IMR-90 (cell line): ENCODE results near the gene SMU1. TPM values are rescaled to one million over a fixed set of nuclear protein-coding genes. Genes with fewer than 3 reads are reported as not detected.

Experiments used
- ATAC-seq: fragments of 200-7000 bp; cut with Tn5 transposase; 2 replicates; pipeline ENCODE4 v1.9.1; 2020; ENCODE audit warnings: low read depth, mild to moderate bottlenecking, moderate library complexity
- BruUV-seq: library from RNA; stranded (reverse); fragments of 400-500 nt; replicated peaks from 2 replicates; lab custom pipeline; 2021; lab: Mats Ljungman, UMichigan
- CTCF ChIA-PET: fragments of 300-600 bp; formaldehyde crosslinking; extraction: SDS; loops from one replicate; lab custom pipeline; 2021; ENCODE audit warnings: antibody characterized with exemption; lab: Yijun Ruan, JAX
- POLR2A ChIA-PET: fragments of 300-600 bp; sonication (Branson Sonifier 250); formaldehyde crosslinking; loops from one replicate; lab custom pipeline; 2022; ENCODE audit warnings: antibody characterized with exemption; ENCODE audit not compliant: unreplicated experiment; lab: Charles Lee
- DNase-seq: peaks from one replicate; pipeline ENCODE4 v3.0.0; 2013
- H2AFZ ChIP-seq: replicated peaks from 2 replicates; pipeline ENCODE3; 2013; ENCODE audit warnings: low read length, mild to moderate bottlenecking; ENCODE audit not compliant: poor library complexity
- H2AK5ac ChIP-seq: 2 replicates; pipeline ENCODE4 v1.6.1; 2013; ENCODE audit warnings: low read depth, low read length, inconsistent platforms
- H2AK9ac ChIP-seq: replicated peaks from 2 replicates; pipeline ENCODE3; 2013; ENCODE audit warnings: mild to moderate bottlenecking, low read depth, low read length, moderate library complexity; ENCODE audit not compliant: poor library complexity
- H2BK120ac ChIP-seq: 2 replicates; pipeline ENCODE4 v1.6.1; 2013; ENCODE audit warnings: low read depth, low read length, inconsistent platforms
- H2BK15ac ChIP-seq: 3 replicates; pipeline ENCODE4 v1.6.1; 2013; ENCODE audit warnings: low read depth, low read length, inconsistent platforms
- H2BK20ac ChIP-seq: 2 replicates; pipeline ENCODE4 v1.6.1; 2013; ENCODE audit warnings: low read depth, mild to moderate bottlenecking, inconsistent platforms, low read length, moderate library complexity
- H2BK5ac ChIP-seq: 2 replicates; pipeline ENCODE4 v1.6.1; 2013; ENCODE audit warnings: mild to moderate bottlenecking, low read depth, low read length, inconsistent platforms; ENCODE audit not compliant: poor library complexity, severe bottlenecking
- H3K14ac ChIP-seq: replicated peaks from 2 replicates; pipeline ENCODE4 v1.6.1; 2013; ENCODE audit warnings: low read depth, low read length, inconsistent platforms
- H3K18ac ChIP-seq: 2 replicates; pipeline ENCODE4 v1.6.1; 2013; ENCODE audit warnings: low read depth, low read length, control low read depth
- H3K23ac ChIP-seq: 2 replicates; pipeline ENCODE4 v1.6.1; 2013; ENCODE audit warnings: low read depth, low read length, inconsistent platforms
- H3K27ac ChIP-seq: 2 replicates; pipeline ENCODE4 v1.5.1; 2013; ENCODE audit warnings: mild to moderate bottlenecking, control low read depth, low read length; ENCODE audit not compliant: insufficient read depth
- H3K27me3 ChIP-seq: 2 replicates; pipeline ENCODE4 v1.6.1; 2013; ENCODE audit warnings: low read length; ENCODE audit not compliant: control insufficient read depth, insufficient read depth
- H3K36me3 ChIP-seq: 2 replicates; pipeline ENCODE4 v1.6.1; 2013; ENCODE audit warnings: low read length, mixed read lengths; ENCODE audit not compliant: control insufficient read depth, insufficient read depth
- H3K4ac ChIP-seq: 2 replicates; pipeline ENCODE4 v1.6.1; 2013; ENCODE audit warnings: low read depth, low read length, inconsistent platforms
- H3K4me1 ChIP-seq: 2 replicates; pipeline ENCODE4 v1.6.1; 2013; ENCODE audit warnings: low read length, mixed read lengths; ENCODE audit not compliant: control insufficient read depth, insufficient read depth
- H3K4me2 ChIP-seq: 2 replicates; pipeline ENCODE4 v1.6.1; 2013; ENCODE audit warnings: low read depth, mild to moderate bottlenecking, control low read depth, low read length, moderate library complexity
- H3K4me3 ChIP-seq: 2 replicates; pipeline ENCODE4 v1.5.1; 2013; ENCODE audit warnings: low read depth, mild to moderate bottlenecking, control low read depth, low read length, moderate library complexity; ENCODE audit not compliant: insufficient read depth
- H3K56ac ChIP-seq: 2 replicates; pipeline ENCODE4 v1.6.1; 2013; ENCODE audit warnings: low read length, inconsistent platforms; ENCODE audit not compliant: insufficient read depth; ENCODE audit errors: extremely low read depth
- H3K79me1 ChIP-seq, 2 experiments: 2 replicates each; pipeline ENCODE4 v1.6.1; 2013; ENCODE audit warnings: low read length in 2 of 2, inconsistent platforms in 1 of 2, low read depth in 1 of 2
- H3K9ac ChIP-seq: 2 replicates; pipeline ENCODE4 v1.6.1; 2013; ENCODE audit warnings: low read depth, low read length, control low read depth
- H3K9me1 ChIP-seq: 2 replicates; pipeline ENCODE4 v1.6.1; 2013; ENCODE audit warnings: low read length, inconsistent platforms; ENCODE audit not compliant: insufficient read depth
- H3K9me3 ChIP-seq: 2 replicates; pipeline ENCODE4 v1.6.1; 2013; ENCODE audit warnings: low read length; ENCODE audit not compliant: control insufficient read depth, insufficient read depth
- H4K20me1 ChIP-seq: 2 replicates; pipeline ENCODE4 v1.6.1; 2013; ENCODE audit warnings: low read length, inconsistent platforms; ENCODE audit not compliant: insufficient read depth
- H4K5ac ChIP-seq: 2 replicates; pipeline ENCODE4 v1.6.1; 2013; ENCODE audit warnings: mild to moderate bottlenecking, low read depth, low read length, control low read depth
- H4K8ac ChIP-seq, 2 experiments: 2 replicates each; pipeline ENCODE4 v1.6.1; 2013; ENCODE audit warnings: low read depth in 2 of 2, low read length in 2 of 2, control low read depth in 1 of 2, inconsistent platforms in 1 of 2
- H4K91ac ChIP-seq: 2 replicates; pipeline ENCODE4 v1.6.1; 2013; ENCODE audit warnings: low read depth, low read length, inconsistent platforms; ENCODE audit not compliant: insufficient read depth
- BHLHE40 ChIP-seq: fragments of 150-350 bp; IDR thresholded peaks from 2 replicates; pipeline ENCODE4 v1.6.1; 2016; ENCODE audit warnings: mild to moderate bottlenecking, low read depth, low read length
- CEBPB ChIP-seq: IDR thresholded peaks from 2 replicates; pipeline ENCODE4 v1.6.1; 2012; ENCODE audit warnings: low read depth, low read length, improper control_type of control experiment
- CHD1 ChIP-seq: IDR thresholded peaks from 2 replicates; pipeline ENCODE4 v1.6.1; 2012; ENCODE audit warnings: low read depth, low read length, improper control_type of control experiment
- ELK1 ChIP-seq: fragments of 150-350 bp; IDR thresholded peaks from 2 replicates; pipeline ENCODE4 v1.6.1; 2016; ENCODE audit warnings: low read depth, mild to moderate bottlenecking, low read length, moderate library complexity, borderline replicate concordance
- FOS ChIP-seq: fragments of 150-350 bp; IDR thresholded peaks from 2 replicates; pipeline ENCODE4 v1.6.1; 2016; ENCODE audit warnings: low read depth, low read length
- MAFK ChIP-seq: IDR thresholded peaks from 2 replicates; pipeline ENCODE4 v1.6.1; 2012; ENCODE audit warnings: low read depth, low read length, improper control_type of control experiment
- MAZ ChIP-seq: IDR thresholded peaks from 2 replicates; pipeline ENCODE4 v1.6.1; 2012; ENCODE audit warnings: low read depth, mild to moderate bottlenecking, low read length, improper control_type of control experiment, moderate library complexity, borderline replicate concordance
- MXI1 ChIP-seq: IDR thresholded peaks from 2 replicates; pipeline ENCODE4 v1.6.1; 2012; ENCODE audit warnings: low read depth, mild to moderate bottlenecking, low read length, moderate library complexity, borderline replicate concordance
- NFE2L2 ChIP-seq: fragments of 150-350 bp; IDR thresholded peaks from 2 replicates; pipeline ENCODE4 v1.6.1; 2016; ENCODE audit warnings: low read depth, mild to moderate bottlenecking, low read length
- POLR2A ChIP-seq: IDR thresholded peaks from 2 replicates; pipeline ENCODE4 v1.6.1; 2012; ENCODE audit warnings: mild to moderate bottlenecking, low read depth, low read length
- RAD21 ChIP-seq: IDR thresholded peaks from 2 replicates; pipeline ENCODE4 v1.6.1; 2012; ENCODE audit warnings: low read length, improper control_type of control experiment
- RCOR1 ChIP-seq: IDR thresholded peaks from 2 replicates; pipeline ENCODE4 v1.6.1; 2012; ENCODE audit warnings: mild to moderate bottlenecking, low read length, improper control_type of control experiment; ENCODE audit not compliant: insufficient replicate concordance
- RFX5 ChIP-seq: IDR thresholded peaks from 2 replicates; pipeline ENCODE4 v1.8.0; 2012; ENCODE audit warnings: low read depth, mild to moderate bottlenecking, low read length, moderate library complexity
- SMC3 ChIP-seq: fragments of 150-350 bp; IDR thresholded peaks from 2 replicates; pipeline ENCODE4 v1.6.1; 2016; ENCODE audit warnings: low read depth, mild to moderate bottlenecking, antibody characterized with exemption, low read length, moderate library complexity
- WGBS, 2 experiments: methylation state at CpG; one replicate each; pipeline versions ENCODE4 v1.1.5 to v1.1.7; 2013; ENCODE audit warnings: missing lambda C conversion rate in 2 of 2; ENCODE audit not compliant: insufficient read length in 1 of 2; ENCODE audit errors: extremely low coverage in 2 of 2; 5-methylcytosine and 5-hydroxymethylcytosine counted together
- dilution Hi-C: fragments of 300-500 bp; cut with HindIII; formaldehyde crosslinking; loops from one replicate; pipeline ENCODE4 v1.14.3; 2018; ENCODE audit warnings: low sequenced_read_pairs; ENCODE audit not compliant: unreplicated experiment
- in situ Hi-C: fragments of 300-500 bp; cut with MboI; formaldehyde crosslinking; loops from 3 replicates; pipeline ENCODE4 v1.14.3; 2019; ENCODE audit warnings: low sequenced_read_pairs, inconsistent platforms, mixed read lengths
- intact Hi-C: fragments of 100-400 bp; cut with micrococcal nuclease; formaldehyde crosslinking; loops from 2 replicates; pipeline ENCODE4 v1.10.0; 2022
- polyA plus RNA-seq, 3 experiments: library from polyadenylated mRNA; depleted of rRNA; stranded (reverse); fragments of >200 nt; gene quantifications; 2 replicates each; pipeline ENCODE4 v1.2.3, GENCODE V29; 2012; ENCODE audit warnings: low replicate concordance in 1 of 3
- total RNA-seq: library from RNA; depleted of rRNA; stranded (reverse); fragments of >200 nt; gene quantifications from 2 replicates; pipeline ENCODE4 v1.2.3, GENCODE V29; 2012
- TF ChIP-seq, protein P1 (sequence below): fragments of 150-350 bp; IDR thresholded peaks from 2 replicates; pipeline ENCODE4 v1.6.1; 2017; ENCODE audit warnings: mild to moderate bottlenecking, antibody characterized with exemption, low read length, low read depth
- TF ChIP-seq, protein P2 (sequence below): conservative IDR thresholded peaks from 2 replicates; pipeline ENCODE4 v1.5.1; 2012; ENCODE audit warnings: mild to moderate bottlenecking, low read depth, low read length, improper control_type of control experiment

Gene SMU1
- total and polyA plus RNA-seq, 2 of the 4 experiments (the other 2 are of a cell fraction): 11.1 to 36.0 TPM

DNA sequence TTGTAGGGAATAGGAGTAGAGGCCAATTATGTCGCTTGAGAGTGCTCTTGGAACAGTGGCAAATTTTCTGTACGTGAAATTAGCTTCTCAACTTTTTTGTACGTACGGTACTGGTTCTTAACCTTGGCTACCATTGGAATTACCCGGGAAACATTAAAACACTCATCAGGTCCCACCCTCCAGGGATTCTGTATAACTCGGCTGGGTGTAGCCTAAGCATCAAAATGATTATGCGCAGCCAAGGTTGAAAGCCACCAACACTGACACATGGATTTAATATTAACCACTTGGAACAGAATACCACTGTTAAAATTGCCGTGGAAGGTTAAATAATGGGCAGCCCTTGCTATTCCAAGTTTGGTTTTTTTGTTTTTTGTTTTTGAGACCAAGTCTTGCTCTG lies 34.0 kb downstream of the SMU1 start:
- Histone ChIP-seq H2BK15ac (no peak overlapping the region), H3K9ac (no peak overlapping the region), H3K23ac (no peak overlapping the region), H2AK5ac (no peak overlapping the region), H3K9me3 (no peaks in the 10 kb centered on the region), H2BK120ac (no peak overlapping the region), H3K18ac (no peak overlapping the region), H3K79me1 (peaks cover 0 to 10% of the 10 kb centered on the region in 2 experiments; a peak in 2 of 4 replicates), H3K4me1 (no peaks in the 10 kb centered on the region), H3K4me2 (no peak overlapping the region), H3K9me1 (peaks cover 5% of the 10 kb centered on the region; the same call in 1 of the 2 replicates), H2BK5ac (no peak overlapping the region), H3K27me3 (no peaks in the 10 kb centered on the region), H3K4ac (no peak overlapping the region), H4K5ac (no peak overlapping the region), H4K20me1 (no peaks in the 10 kb centered on the region), H4K91ac (no peak overlapping the region), H4K8ac (no peak overlapping the region), H2AK9ac (no peak overlapping the region), H2AFZ (no peak overlapping the region), H3K14ac (no peak overlapping the region), H3K56ac (no peak overlapping the region), H3K27ac (no peak overlapping the region), H2BK20ac (no peak overlapping the region), H3K36me3 (peaks cover 20% of the 10 kb centered on the region), H3K4me3 (no peak overlapping the region)
- no peak for ATAC-seq
- 83% methylated on average over 1 of the region's 8 CpGs; no CpG with 5 or more reads in 1 of the 2 experiments for WGBS, 2 experiments
- intact Hi-C loops (no loop called here), in situ Hi-C loops (no loop called here), dilution Hi-C loops (no loop called here)
- ChIA-PET POLR2A (no interaction called here), CTCF (no interaction called here)
- TF ChIP-seq CHD1 (no peak), MXI1 (no peak), POLR2A (no peak), ELK1 (no peak), RAD21 (no peak), BHLHE40 (no peak), NFE2L2 (no peak), MAZ (no peak), CEBPB (no peak), FOS (no peak), RCOR1 (no peak), MAFK (no peak), SMC3 (no peak), RFX5 (no peak)
- TF ChIP-seq, protein P1, sequence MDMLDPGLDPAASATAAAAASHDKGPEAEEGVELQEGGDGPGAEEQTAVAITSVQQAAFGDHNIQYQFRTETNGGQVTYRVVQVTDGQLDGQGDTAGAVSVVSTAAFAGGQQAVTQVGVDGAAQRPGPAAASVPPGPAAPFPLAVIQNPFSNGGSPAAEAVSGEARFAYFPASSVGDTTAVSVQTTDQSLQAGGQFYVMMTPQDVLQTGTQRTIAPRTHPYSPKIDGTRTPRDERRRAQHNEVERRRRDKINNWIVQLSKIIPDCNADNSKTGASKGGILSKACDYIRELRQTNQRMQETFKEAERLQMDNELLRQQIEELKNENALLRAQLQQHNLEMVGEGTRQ: no peak
- TF ChIP-seq, protein P2, sequence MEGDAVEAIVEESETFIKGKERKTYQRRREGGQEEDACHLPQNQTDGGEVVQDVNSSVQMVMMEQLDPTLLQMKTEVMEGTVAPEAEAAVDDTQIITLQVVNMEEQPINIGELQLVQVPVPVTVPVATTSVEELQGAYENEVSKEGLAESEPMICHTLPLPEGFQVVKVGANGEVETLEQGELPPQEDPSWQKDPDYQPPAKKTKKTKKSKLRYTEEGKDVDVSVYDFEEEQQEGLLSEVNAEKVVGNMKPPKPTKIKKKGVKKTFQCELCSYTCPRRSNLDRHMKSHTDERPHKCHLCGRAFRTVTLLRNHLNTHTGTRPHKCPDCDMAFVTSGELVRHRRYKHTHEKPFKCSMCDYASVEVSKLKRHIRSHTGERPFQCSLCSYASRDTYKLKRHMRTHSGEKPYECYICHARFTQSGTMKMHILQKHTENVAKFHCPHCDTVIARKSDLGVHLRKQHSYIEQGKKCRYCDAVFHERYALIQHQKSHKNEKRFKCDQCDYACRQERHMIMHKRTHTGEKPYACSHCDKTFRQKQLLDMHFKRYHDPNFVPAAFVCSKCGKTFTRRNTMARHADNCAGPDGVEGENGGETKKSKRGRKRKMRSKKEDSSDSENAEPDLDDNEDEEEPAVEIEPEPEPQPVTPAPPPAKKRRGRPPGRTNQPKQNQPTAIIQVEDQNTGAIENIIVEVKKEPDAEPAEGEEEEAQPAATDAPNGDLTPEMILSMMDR: no peak
- BruUV-seq: no TSS peak
- no peak for DNase-seq
